ENCODE results near the gene IL27RA.

The IL27RA gene

DNA sequence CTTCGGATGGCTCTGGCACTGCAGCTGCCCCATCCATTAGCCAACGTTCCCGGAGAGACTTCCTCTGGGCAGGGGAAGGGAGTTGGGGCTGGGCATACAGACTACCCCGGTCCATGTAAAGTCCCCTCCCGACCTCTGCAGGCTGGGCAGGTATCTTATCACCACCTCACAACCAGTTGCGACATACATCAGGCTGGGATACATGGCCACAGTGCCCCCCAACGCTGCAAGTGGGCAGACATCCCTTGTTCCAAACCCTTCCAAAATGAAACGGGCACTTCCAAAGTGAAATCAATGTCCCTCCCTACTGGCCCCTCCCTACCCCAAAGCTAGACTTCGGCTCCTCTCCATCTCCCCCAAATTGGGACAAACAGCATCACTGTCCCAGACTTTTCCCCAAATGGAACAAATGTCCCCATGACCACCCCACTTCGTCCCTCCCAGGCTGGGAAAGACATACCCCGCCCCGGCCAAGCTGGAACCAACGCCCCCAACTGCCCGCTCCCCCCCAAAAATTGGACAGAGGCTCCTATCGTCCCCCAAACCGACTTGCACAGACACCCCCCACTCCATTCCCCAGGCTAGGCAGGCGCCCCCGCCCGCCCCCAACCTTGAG is 25.3 kb downstream of the IL27RA start:
- TF ChIP-seq CTCF (IDR thresholded peaks at IDR 0.05) = no peak

DNA sequence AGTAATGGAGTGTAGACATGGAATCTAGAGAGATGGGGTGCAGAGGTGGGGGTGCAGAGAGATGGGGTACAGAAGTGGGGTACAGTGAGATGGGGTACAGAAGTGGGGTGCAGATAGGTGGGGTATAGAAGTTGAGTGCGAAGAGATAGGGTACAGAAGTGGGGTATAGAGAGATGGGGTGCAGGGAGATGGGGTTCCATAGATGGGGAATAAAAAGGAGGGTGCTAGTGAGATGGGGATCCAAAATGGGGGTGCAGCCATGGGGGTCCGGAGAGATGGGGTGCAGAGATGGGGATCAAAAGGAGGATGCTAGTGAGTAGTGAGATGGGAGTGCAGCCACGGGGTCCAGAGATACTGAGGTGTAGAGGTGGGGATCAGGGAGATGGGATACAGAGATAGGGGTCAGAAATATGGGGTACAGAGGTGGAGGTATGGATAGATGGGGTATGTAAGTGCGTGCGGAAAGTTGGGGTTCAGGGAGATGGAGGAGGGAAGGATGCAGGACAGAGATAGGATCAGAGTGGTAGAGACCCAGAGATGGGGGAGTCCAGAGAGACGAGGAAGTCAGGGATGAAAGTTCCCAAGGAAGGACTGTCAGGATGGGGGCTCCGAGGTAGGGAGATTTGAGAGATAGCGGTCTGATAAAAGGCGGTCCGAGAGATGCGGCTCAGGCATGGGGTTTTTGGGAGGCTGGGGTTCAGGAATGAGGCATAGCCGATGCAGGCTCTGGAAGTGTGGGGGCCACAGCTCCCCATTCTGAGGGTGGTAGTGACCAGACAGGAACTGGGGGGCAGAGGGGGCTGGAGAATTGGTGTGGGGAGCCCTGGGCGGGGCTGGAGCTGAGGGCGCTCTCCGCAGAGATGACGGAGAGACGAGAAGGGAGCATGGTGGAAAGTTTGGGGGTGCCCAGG is 26.9 kb downstream of the IL27RA start:
- no peak for TF ChIP-seq CTCF (IDR thresholded peaks at IDR 0.05)

- TF ChIP-seq CTCF (IDR thresholded peaks at IDR 0.05) = peak; percentile 81
Observed at GRCh38 chr19:14059093-14059480, 27.5 kb downstream of the IL27RA start.

DNA sequence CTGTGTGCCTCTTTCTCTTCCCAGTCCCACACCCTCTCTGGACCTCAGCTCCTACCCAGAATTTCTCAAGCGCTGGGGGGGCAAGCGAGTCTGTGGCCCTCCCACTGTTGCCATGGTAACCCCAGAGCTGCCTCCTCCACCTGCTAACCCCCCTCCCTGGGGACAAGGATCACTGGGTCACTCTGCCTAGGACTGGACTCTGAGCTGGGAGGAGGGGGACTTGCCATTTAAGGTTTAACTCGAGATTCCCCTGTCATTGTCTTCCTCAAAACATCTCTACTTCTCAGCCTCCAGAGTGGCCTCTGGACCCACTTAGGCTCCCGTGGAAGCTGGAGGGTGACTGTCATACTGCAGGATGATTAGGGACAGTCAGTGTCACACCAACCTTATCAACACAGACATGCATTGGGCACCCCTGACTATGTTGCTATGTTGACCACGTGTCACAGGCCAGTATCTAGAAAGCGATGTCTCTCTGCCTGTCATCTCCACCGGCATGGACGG is 28.1 kb downstream of the IL27RA start:
- TF ChIP-seq CTCF (IDR thresholded peaks at IDR 0.05) = no peak

- TF ChIP-seq CTCF (IDR thresholded peaks at IDR 0.05) = no peak
Observed at GRCh38 chr19:14061081-14061749, 29.7 kb downstream of the IL27RA start.

- no peak for TF ChIP-seq CTCF (IDR thresholded peaks at IDR 0.05)
Observed at GRCh38 chr19:14061751-14062557, 30.4 kb downstream of the IL27RA start, which contains the start of gene PALM3. PALM3 (minus strand) TSS chr19:14062076; CDS start chr19:14061980, 96 bp downstream.

- no peak for TF ChIP-seq CTCF (IDR thresholded peaks at IDR 0.05)
Observed at GRCh38 chr19:14062558-14062855, 30.9 kb downstream of the IL27RA start.
